HepG2 (cell line): ENCODE results near the gene NSMCE1. TPM values are rescaled to one million over a fixed set of nuclear protein-coding genes. Genes with fewer than 3 reads are reported as not detected.

Source experiments
- ADNP ChIP-seq: sonication (generic); formaldehyde crosslinking; IDR thresholded peaks from 2 replicates; pipeline ENCODE4 v1.4.0; 2020; ENCODE audit warnings: missing genetic modification reagents
- CHD4 ChIP-seq: fragments of 200-600 bp; sonication (generic); IDR thresholded peaks from 2 replicates; pipeline ENCODE4 v1.7.0; 2017; ENCODE audit warnings: mild to moderate bottlenecking, low read length, borderline replicate concordance
- EHMT2 ChIP-seq: fragments of 200-600 bp; sonication (generic); IDR thresholded peaks from 2 replicates; pipeline ENCODE4 v1.7.0; 2017; ENCODE audit warnings: antibody characterized with exemption, low read depth, low read length, borderline replicate concordance
- ETV6 ChIP-seq: sonication (generic); formaldehyde crosslinking; conservative IDR thresholded peaks from 2 replicates; pipeline ENCODE4 v1.4.0; 2020; ENCODE audit warnings: missing genetic modification reagents
- HOXA5 ChIP-seq: sonication (generic); formaldehyde crosslinking; IDR thresholded peaks from 2 replicates; pipeline ENCODE4 v1.4.0; 2020; ENCODE audit warnings: missing genetic modification reagents
- IKZF4 ChIP-seq: sonication (generic); formaldehyde crosslinking; IDR thresholded peaks from 2 replicates; pipeline ENCODE4 v1.5.1; 2020; ENCODE audit warnings: borderline replicate concordance, mild to moderate bottlenecking, low read depth, missing genetic modification reagents; ENCODE audit errors: not compliant biosample characterization
- KLF16 ChIP-seq, 2 experiments: sonication (generic) in 1 of 2; formaldehyde crosslinking in 1 of 2; IDR thresholded peaks; 2 replicates each; pipeline versions ENCODE4 v1.6.1 to v1.8.0; 2016 to 2023; ENCODE audit warnings: missing genetic modification reagents in 2 of 2, missing compliant biosample characterization in 1 of 2
- NFE2L1 ChIP-seq: sonication (generic); formaldehyde crosslinking; IDR thresholded peaks from 2 replicates; pipeline ENCODE4 v1.4.0; 2020; ENCODE audit warnings: missing genetic modification reagents, mild to moderate bottlenecking, borderline replicate concordance
- NFYC ChIP-seq: IDR thresholded peaks from 2 replicates; pipeline ENCODE4 v1.6.1; 2016; ENCODE audit warnings: missing genetic modification reagents, missing compliant biosample characterization
- PAF1 ChIP-seq: IDR thresholded peaks from 2 replicates; pipeline ENCODE4 v1.6.1; 2016; ENCODE audit warnings: missing genetic modification reagents, missing compliant biosample characterization
- PRMT3 ChIP-seq: sonication (generic); formaldehyde crosslinking; IDR thresholded peaks from 2 replicates; pipeline ENCODE4 v1.8.1; 2022; ENCODE audit warnings: low read depth, mild to moderate bottlenecking, moderate library complexity, missing genetic modification reagents, borderline replicate concordance
- REL ChIP-seq: sonication (generic); formaldehyde crosslinking; conservative IDR thresholded peaks from 2 replicates; pipeline ENCODE4 v1.8.0; 2022; ENCODE audit warnings: mild to moderate bottlenecking, missing genetic modification reagents, moderate library complexity
- RXRA ChIP-seq: sonication (generic); formaldehyde crosslinking; IDR thresholded peaks from 2 replicates; pipeline ENCODE4 v1.5.1; 2020; ENCODE audit warnings: missing genetic modification reagents
- SUZ12 ChIP-seq: fragments of 150-350 bp; IDR thresholded peaks from 2 replicates; pipeline ENCODE4 v1.6.1; 2014; ENCODE audit warnings: low read depth, low read length
- TSC22D2 ChIP-seq: sonication (generic); formaldehyde crosslinking; IDR thresholded peaks from 2 replicates; pipeline ENCODE4 v1.5.1; 2020; ENCODE audit warnings: missing genetic modification reagents, mild to moderate bottlenecking, borderline replicate concordance
- U2AF1 ChIP-seq: fragments of 200-400 bp; formaldehyde crosslinking; optimal IDR thresholded peaks from 2 replicates; pipeline ENCODE3; 2017; ENCODE audit warnings: mild to moderate bottlenecking, low read depth, low read length
- U2AF2 ChIP-seq: fragments of 200-400 bp; formaldehyde crosslinking; IDR thresholded peaks from 2 replicates; pipeline ENCODE4 v1.6.1; 2017; ENCODE audit warnings: low read depth, mild to moderate bottlenecking, low read length
- ZEB1 ChIP-seq: IDR thresholded peaks from 2 replicates; pipeline ENCODE4 v1.6.1; 2012; ENCODE audit warnings: mild to moderate bottlenecking, low read depth, inconsistent platforms; ENCODE audit not compliant: insufficient replicate concordance
- ZNF24 ChIP-seq: fragments of 450-650 bp; IDR thresholded peaks from 2 replicates; pipeline ENCODE4 v1.6.1; 2017; ENCODE audit warnings: antibody characterized with exemption, mild to moderate bottlenecking
- ZNF264 ChIP-seq: sonication (generic); formaldehyde crosslinking; IDR thresholded peaks from 2 replicates; pipeline ENCODE4 v1.4.0; 2020; ENCODE audit warnings: missing genetic modification reagents
- ZNF496 ChIP-seq: sonication (generic); formaldehyde crosslinking; IDR thresholded peaks from 2 replicates; pipeline ENCODE4 v1.8.1; 2023; ENCODE audit warnings: mild to moderate bottlenecking, moderate library complexity, missing genetic modification reagents; ENCODE audit not compliant: insufficient replicate concordance
- ZNF678 ChIP-seq: sonication (generic); formaldehyde crosslinking; IDR thresholded peaks from 2 replicates; pipeline ENCODE4 v1.4.0; 2020; ENCODE audit warnings: mild to moderate bottlenecking, missing genetic modification reagents
- ZNF703 ChIP-seq: sonication (generic); formaldehyde crosslinking; IDR thresholded peaks from 2 replicates; pipeline ENCODE4 v1.5.1; 2020; ENCODE audit warnings: missing genetic modification reagents, mild to moderate bottlenecking, moderate library complexity, borderline replicate concordance
- ZNF777 ChIP-seq: sonication (generic); formaldehyde crosslinking; IDR thresholded peaks from 2 replicates; pipeline ENCODE4 v1.4.0; 2020; ENCODE audit warnings: missing genetic modification reagents
- polyA plus RNA-seq, 8 experiments: library from polyadenylated mRNA; depleted of rRNA in 3 of 8; stranded (reverse) in 7 of 8; unstranded in 1 of 8; fragments of >200 nt; fragmentation: Illumina TruSeq in 4 of 8; extraction: Trizol in 4 of 8; gene quantifications; 2 replicates each; pipeline versions ENCODE4 v1.2.1 to v1.2.3, GENCODE V29; 2011 to 2016; ENCODE audit warnings: low read depth in 4 of 8, missing spikeins in 1 of 8, mixed read lengths in 1 of 8; ENCODE audit not compliant: insufficient read depth in 1 of 8
- total RNA-seq, 5 experiments: library from RNA; depleted of rRNA; stranded (reverse); fragments of >200 nt; fragmentation: Illumina TruSeq; extraction: Trizol; gene quantifications; 2 replicates each; pipeline ENCODE4 v1.2.3, GENCODE V29; 2016; ENCODE audit warnings: low read depth in 1 of 5
- TF ChIP-seq, protein P1 (sequence below): fragments of 450-650 bp; IDR thresholded peaks from 2 replicates; pipeline ENCODE4 v1.6.1; 2017
- TF ChIP-seq, protein P2 (sequence below): sonication (generic); formaldehyde crosslinking; IDR thresholded peaks from 2 replicates; pipeline ENCODE4 v1.5.0; 2020; ENCODE audit warnings: mild to moderate bottlenecking, low read depth, missing genetic modification reagents, borderline replicate concordance
- TF ChIP-seq, protein P3 (sequence below): conservative IDR thresholded peaks from 2 replicates; pipeline ENCODE4 v1.6.1; 2018; ENCODE audit warnings: missing genetic modification reagents
- TF ChIP-seq, protein P4 (sequence below): sonication (generic); formaldehyde crosslinking; IDR thresholded peaks from 2 replicates; pipeline ENCODE4 v1.4.0; 2020; ENCODE audit warnings: missing genetic modification reagents; ENCODE audit errors: not compliant biosample characterization

Gene NSMCE1
- total and polyA plus RNA-seq, 2 of the 13 experiments (the other 11 are each of a cell fraction or from before 2014, with no cell fraction given): 42.7 to 52.9 TPM

DNA sequence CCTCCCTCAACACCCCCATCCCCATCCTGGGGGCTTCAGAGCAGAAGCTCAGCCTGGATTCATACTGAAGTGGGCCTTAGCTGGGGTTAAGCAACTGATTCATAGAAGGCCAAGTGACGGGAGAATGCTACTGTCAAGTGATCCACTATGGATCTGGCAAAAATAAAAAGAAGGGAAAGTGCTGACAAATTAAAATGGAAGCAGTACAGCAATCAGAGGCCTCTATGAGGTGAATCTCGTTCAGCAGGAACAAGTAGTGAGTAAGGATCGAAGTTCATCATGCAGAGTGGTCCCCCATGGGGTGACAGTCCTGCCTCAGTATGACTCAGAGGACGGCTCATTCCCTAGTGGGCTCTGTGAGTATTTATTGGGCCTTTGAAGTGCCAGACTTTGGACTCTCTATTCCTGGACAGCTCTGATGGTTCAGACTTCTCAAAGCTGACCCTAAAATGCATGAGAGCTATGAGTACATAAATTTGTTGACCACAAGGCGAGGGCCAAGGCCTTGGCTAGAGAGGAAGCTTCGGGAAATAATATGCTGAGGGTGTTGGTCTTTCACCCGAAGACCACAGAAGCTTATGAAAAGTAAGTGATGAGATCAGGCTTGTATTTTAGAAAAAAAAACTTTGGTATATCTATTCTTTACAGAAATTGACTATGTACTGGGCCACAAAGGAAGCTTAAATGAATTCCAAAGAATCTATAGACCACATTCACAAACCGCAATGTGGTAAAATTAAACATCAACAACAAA, 5.3 kb upstream of the NSMCE1 start (continued):
- TF ChIP-seq ADNP (peak; percentile 65; the same call in 1 of the 2 replicates), REL (CRISPR knock-in tag) (no peak), ZNF264 (CRISPR knock-in tag) (peak; percentile 96), ZNF24 (peak; percentile 74; the same call in 1 of the 2 replicates), EHMT2 (peak; percentile 66; the same call in 1 of the 2 replicates), SUZ12 (no peak), ZNF496 (CRISPR knock-in tag) (no peak), HOXA5 (peak; percentile 66), U2AF2 (no peak), KLF16 (CRISPR knock-in tag; IDR thresholded peaks at IDR 0.05) (peak in 1 of 2 experiments; percentile 87; a peak in 1 of 4 replicates), TSC22D2 (CRISPR knock-in tag) (no peak), ZNF703 (no peak; the same call in 1 of the 2 replicates), IKZF4 (CRISPR knock-in tag) (no peak), ETV6 (CRISPR knock-in tag) (peak; percentile 36; the same call in 1 of the 2 replicates), U2AF1 (no peak), ZEB1 (peak; percentile 25), NFYC (no peak; the same call in 1 of the 2 replicates), PAF1 (CRISPR knock-in tag) (no peak), PRMT3 (CRISPR knock-in tag) (no peak), RXRA (CRISPR knock-in tag) (peak; percentile 95), ZNF777 (CRISPR knock-in tag) (no peak), ZNF678 (CRISPR knock-in tag) (no peak), NFE2L1 (CRISPR knock-in tag) (no peak), CHD4 (no peak)
- TF ChIP-seq, protein P1, sequence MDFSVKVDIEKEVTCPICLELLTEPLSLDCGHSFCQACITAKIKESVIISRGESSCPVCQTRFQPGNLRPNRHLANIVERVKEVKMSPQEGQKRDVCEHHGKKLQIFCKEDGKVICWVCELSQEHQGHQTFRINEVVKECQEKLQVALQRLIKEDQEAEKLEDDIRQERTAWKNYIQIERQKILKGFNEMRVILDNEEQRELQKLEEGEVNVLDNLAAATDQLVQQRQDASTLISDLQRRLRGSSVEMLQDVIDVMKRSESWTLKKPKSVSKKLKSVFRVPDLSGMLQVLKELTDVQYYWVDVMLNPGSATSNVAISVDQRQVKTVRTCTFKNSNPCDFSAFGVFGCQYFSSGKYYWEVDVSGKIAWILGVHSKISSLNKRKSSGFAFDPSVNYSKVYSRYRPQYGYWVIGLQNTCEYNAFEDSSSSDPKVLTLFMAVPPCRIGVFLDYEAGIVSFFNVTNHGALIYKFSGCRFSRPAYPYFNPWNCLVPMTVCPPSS: no peak
- TF ChIP-seq, protein P2, sequence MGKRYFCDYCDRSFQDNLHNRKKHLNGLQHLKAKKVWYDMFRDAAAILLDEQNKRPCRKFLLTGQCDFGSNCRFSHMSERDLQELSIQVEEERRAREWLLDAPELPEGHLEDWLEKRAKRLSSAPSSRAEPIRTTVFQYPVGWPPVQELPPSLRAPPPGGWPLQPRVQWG (CRISPR knock-in tag): no peak
- TF ChIP-seq, protein P3, sequence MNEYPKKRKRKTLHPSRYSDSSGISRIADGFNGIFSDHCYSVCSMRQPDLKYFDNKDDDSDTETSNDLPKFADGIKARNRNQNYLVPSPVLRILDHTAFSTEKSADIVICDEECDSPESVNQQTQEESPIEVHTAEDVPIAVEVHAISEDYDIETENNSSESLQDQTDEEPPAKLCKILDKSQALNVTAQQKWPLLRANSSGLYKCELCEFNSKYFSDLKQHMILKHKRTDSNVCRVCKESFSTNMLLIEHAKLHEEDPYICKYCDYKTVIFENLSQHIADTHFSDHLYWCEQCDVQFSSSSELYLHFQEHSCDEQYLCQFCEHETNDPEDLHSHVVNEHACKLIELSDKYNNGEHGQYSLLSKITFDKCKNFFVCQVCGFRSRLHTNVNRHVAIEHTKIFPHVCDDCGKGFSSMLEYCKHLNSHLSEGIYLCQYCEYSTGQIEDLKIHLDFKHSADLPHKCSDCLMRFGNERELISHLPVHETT (CRISPR knock-in tag): no peak; the same call in 1 of the 2 replicates
- TF ChIP-seq, protein P4, sequence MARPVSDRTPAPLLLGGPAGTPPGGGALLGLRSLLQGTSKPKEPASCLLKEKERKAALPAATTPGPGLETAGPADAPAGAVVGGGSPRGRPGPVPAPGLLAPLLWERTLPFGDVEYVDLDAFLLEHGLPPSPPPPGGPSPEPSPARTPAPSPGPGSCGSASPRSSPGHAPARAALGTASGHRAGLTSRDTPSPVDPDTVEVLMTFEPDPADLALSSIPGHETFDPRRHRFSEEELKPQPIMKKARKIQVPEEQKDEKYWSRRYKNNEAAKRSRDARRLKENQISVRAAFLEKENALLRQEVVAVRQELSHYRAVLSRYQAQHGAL (CRISPR knock-in tag): no peak
